GM19240 (cell line): ENCODE results near the gene XIAP.
"Not testable (repeated sequence)": the region's sequence is repeated elsewhere in the genome, so short reads cannot be mapped to it uniquely, and the experiment has no call there.

Source experiments
- DNase-seq: peaks from one replicate; pipeline ENCODE4 v3.0.0; 2011; ENCODE audit warnings: low spot score; ENCODE audit not compliant: insufficient read length

The XIAP gene

DNA sequence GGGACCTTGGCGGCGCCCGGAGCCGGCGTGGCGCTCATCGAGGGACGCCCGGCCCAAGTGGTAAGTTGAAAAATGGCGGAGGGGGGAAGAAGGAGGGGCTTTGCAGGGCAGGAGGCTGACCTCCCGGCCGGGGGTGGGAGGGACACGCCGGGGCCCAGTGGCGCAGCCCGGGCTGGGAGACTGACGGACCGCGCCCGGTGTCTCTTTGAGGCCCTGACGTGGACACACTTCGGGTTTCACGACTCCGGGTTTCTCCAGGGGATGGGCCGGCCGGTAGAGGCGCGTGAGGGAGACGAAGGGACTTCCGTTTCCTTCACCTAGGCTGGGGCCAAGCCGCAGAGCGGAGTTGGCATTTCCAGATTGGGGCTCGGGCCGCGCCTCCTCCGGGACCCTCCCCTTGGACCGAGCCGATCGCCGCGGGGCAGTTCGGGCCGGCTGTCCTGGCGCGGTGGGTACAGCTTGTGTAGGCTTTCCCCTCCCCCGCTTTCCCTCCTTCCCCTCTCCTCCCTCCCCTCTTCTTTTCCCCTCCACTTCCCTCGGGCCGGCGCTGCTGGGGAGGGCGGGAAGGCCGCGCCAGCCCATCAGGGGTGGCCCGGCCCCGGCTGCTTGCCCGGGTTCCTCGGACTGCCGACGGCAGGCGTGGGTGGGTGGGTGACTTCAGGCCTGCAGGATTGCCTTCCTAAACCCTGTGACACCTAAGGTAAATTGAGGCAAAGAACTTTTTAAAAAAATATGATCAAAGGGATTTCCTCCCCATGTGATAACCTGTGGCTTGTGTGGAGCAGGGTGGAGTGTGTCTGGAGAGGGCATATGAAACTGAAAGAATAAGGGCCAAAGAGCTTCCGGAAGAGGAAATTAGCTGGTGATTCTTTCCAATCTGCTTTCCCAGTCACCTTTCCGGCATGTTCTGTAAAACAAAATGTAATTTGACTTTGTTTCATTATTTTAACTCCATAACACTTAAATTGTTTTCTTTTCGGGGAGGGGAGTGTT is at the start of gene XIAP:
TSS of gene XIAP (plus strand) at position 208 of the 993 bp plus-strand sequence. CDS start 25,610 bp downstream, outside the sequence.
- peak; percentile 45 for DNase-seq

DNA sequence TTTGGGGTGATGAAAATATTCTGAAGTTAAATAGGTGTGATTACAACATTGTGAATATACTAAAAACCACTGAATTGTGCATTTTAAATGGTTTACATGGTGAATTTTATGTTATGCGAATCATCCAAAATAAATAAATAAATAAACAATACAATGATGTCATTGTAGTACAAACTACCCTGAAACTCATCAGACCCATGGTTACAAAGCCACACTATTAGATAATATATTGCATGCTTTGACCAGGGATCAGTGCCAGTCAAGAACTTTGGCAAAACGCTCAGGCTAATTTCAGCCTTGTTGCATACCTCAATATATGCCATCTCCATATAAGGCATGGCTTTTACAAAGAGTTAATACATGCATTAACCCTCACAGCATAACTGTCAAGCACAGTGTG is 45.5 kb upstream of the XIAP start:
- DNase-seq: no peak

DNA sequence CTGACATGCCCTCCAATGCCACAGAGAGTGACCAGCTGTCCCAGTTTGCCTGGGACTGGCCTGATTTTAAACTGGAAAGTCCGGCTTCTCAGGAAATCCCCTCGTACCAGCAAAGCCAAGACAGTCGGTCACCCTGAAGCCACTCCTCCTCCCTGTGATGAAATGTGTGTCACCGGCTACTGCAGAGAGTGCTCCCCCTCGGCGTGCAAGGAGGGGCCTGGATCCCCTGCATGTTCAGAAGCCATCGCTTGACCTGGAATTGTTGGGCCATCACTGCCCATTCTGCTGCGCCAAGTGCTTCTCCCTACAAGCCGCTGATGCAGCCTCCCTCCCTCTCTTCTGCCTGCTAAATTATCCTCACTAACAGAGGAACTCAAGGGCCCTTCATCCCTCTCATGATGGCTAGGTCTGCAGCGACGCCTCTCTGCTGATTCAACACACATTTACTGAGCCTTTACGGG is 44.9 kb upstream of the XIAP start:
- not testable (repeated sequence) for DNase-seq

GRCh38 chrX:123817288-123817894 is 42.5 kb upstream of the XIAP start:
- no peak for DNase-seq

- no peak for DNase-seq
Measured at GRCh38 chrX:123818243-123818642, 41.6 kb upstream of the XIAP start.

DNA sequence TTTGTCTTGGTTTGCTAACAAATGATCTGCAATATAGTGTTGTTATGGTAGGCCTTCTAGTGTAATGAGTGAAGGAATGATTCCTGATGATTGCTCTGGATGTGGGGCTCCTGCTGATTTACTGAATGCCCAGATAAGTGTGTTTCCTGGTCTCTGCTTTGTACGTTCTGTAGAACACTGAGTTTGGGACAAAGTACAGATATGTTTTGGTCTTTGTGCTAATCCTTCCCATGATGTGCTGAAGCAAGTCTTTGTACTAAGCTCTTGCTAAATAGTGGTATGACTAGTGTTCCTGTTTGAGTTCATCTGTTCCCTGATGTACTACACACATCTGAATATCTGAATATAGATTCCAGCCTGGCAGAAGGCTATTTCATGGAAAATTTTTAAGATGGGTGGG is 36.9 kb upstream of the XIAP start:
- DNase-seq: no peak

- DNase-seq: no peak
Measured at GRCh38 chrX:123830309-123830708, 29.5 kb upstream of the XIAP start.

- DNase-seq: peak; percentile 61
Measured at GRCh38 chrX:123833387-123833786, 26.5 kb upstream of the XIAP start.

GRCh38 chrX:123834116-123834515 is 25.7 kb upstream of the XIAP start:
- no peak for DNase-seq

- DNase-seq: no peak
Measured at GRCh38 chrX:123835661-123836371, 24.0 kb upstream of the XIAP start.

DNA sequence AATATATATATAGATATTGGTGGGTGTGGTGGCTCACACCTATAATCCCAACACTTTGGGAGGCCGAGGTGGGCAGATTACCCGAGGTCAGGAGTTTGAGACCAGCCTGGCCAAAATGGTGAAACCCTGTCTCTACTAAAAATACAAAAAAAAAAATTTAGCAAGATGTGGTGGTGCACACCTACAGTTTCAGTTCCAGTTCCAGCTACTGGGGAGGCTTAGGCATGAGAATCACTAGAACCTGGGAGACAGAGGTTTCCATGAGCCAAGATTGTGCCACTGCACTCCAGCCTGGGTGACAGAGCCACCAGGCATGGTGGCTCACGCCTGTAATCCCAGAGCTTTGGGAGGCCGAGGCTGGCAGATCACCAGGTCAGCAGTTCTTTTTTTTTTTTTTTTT is 14.7 kb upstream of the XIAP start:
- DNase-seq: not testable (repeated sequence)

- no peak for DNase-seq
Measured at GRCh38 chrX:123846577-123847038, 13.2 kb upstream of the XIAP start.

GRCh38 chrX:123847056-123847455 is 12.8 kb upstream of the XIAP start:
- no peak for DNase-seq

DNA sequence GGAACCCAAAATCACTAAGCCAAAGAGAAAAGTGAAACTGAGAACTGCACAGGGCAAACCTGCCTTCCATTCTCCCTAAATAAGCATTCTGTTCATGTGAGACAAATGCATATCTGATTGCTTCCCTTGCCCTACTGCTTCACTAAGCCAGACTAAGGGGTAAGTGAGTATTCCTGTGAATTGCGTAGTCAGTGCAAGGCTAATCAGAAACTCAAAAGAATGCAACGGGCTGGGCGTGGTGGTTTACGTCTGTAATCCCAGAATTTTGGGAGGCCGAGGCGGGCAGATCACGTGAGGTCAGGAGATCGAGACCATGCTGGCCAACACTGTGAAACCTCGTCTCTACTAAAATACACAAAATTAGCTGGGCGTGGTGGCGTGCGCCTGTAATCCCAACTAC is 10.8 kb upstream of the XIAP start:
- no peak for DNase-seq

DNA sequence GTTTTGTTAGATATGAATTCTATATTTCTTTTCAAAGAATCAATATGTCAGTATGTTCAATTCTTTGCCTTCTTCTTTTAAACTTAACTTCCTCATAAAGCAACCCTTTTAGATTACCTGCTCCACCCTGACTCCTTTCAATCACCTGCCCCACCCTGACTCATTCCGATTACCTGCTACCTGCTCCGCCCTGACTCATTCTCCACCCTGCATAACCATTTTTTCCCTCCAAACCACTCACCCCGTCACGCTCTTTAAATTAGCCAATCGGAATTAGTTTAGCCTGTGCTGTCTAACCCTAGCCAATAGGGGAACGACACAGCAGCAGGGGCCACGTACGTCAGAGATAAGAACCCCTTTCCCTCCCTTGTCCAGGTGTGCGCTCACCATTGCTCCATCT is 9.9 kb upstream of the XIAP start:
- not testable (repeated sequence) for DNase-seq

DNA sequence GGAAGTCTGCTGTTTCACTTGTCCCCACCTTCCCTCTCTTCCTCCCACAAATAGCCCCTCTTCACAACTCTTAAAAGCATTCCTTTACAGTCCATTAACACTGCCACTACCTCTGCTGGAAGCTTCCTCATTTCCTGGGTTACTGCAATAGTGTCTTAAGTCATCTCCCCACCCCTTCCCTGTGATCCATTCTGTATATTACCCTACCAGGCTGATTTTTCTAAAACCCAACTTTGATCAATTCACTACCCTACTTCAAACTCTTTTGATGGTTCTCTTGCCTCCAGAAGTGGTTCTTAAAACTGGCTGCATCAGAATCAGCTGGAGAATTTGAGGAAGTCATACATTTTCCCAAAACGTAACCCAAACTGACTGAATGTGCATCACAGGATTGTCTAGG is 8.8 kb upstream of the XIAP start:
- DNase-seq: no peak

GRCh38 chrX:123854329-123854728 is 5.5 kb upstream of the XIAP start:
- DNase-seq: no peak

- DNase-seq: peak; percentile 36
Measured at GRCh38 chrX:123859409-123859845, 426 bp upstream of the XIAP start.

DNA sequence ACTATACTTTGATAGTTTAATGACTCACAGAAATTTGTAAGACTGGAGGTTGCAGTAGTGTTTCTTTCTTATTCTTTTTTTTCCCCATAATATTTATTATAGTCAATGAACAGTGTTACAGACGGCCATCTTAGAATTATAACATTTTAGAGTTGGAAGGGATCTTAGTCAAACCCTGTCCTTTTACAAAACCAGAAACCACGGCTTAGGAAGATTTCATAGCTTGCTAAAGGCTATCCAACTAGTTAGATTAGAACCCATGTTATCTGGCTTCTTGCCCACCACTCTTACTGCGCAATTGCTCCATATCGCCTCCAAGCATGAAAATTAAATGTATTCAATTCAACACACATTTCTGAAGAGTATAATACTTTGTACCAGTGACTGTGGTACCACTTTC is 1.1 kb downstream of the XIAP start:
- DNase-seq: no peak

DNA sequence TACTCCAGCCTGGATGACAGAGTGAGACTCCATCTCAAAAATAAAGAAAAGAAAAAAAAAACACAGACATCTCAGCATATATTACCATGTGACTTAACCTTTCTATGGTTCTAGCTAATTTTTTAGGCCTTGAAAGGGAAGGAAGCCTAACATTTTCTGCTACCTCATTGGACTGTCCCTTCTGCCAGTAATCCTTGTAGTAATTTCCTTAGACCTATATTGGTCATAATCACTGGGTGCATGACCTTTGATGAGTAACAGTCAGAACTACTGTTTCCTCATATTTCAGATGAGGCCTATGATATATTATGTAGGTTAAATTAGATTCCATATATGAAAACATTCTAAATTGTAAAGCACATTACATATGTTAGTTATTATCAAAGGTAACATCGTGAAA is 9.6 kb downstream of the XIAP start:
- no peak for DNase-seq

GRCh38 chrX:123871309-123871708 is 11.5 kb downstream of the XIAP start:
- DNase-seq: no peak

DNA sequence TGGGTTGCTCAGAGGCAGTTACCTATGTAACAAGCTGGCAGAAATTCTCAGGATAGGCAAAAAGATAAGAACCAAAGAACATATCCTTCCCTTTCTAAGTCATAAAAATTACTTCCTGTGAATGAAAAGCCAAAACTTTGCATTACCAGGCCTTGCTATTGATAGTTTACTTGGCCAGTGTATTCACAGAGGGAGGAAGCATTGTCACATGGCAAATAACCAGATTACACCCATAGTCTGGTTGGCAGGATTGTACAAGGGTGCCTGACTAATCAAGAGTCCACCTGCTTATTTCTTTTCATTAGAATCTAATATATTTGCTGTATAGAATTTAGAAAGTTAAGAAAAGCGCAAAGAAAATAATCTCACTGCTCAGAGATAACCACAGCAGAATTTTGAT is 14.1 kb downstream of the XIAP start:
- DNase-seq: no peak
